GM10266 (cell line): Measurements from ENCODE around the gene LOXHD1.

Experiments
- DNase-seq: peaks from one replicate; pipeline ENCODE4 v3.0.0; 2012; ENCODE audit errors: extremely low spot score
- CTCF ChIP-seq: IDR thresholded peaks from 2 replicates; pipeline ENCODE4 v1.5.1; 2012; ENCODE audit warnings: mild to moderate bottlenecking, low read depth; ENCODE audit not compliant: control insufficient read depth, insufficient read depth; ENCODE audit errors: missing control alignments

Gene LOXHD1

GRCh38 chr18:46700066-46700824 lies 43.2 kb upstream of the LOXHD1 start:
- TF ChIP-seq CTCF, result no peak
- DNase-seq, result no peak

- DNase-seq, result no peak
- no peak for TF ChIP-seq CTCF
Observed at GRCh38 chr18:46696702-46697101, 39.7 kb upstream of the LOXHD1 start.

- no peak for TF ChIP-seq CTCF
- no peak for DNase-seq
Observed at GRCh38 chr18:46696268-46696667, 39.2 kb upstream of the LOXHD1 start.

- no peak for TF ChIP-seq CTCF
Observed at GRCh38 chr18:46693996-46694395, 37.0 kb upstream of the LOXHD1 start.

GRCh38 chr18:46688853-46689525 lies 32.0 kb upstream of the LOXHD1 start:
- DNase-seq, result no peak
- no peak for TF ChIP-seq CTCF

More at GRCh38 chr18:46693996-46694395, 37.0 kb upstream of the LOXHD1 start:
- DNase-seq, result no peak

GRCh38 chr18:46686186-46686585 lies 29.2 kb upstream of the LOXHD1 start:
- no peak for TF ChIP-seq CTCF
- DNase-seq, result no peak

GRCh38 chr18:46683252-46683651 lies 26.2 kb upstream of the LOXHD1 start:
- TF ChIP-seq CTCF, result no peak

More at GRCh38 chr18:46683252-46683651, 26.2 kb upstream of the LOXHD1 start:
- no peak for DNase-seq
